ENCODE measurements around the gene ERF. TPM values are rescaled to one million over a fixed set of nuclear protein-coding genes. Genes with fewer than 3 reads are reported as not detected.

ERF gene
- total and polyA plus RNA-seq, 10 of the 15 experiments (the other 5 are each of a cell fraction or from before 2014, with no cell fraction given), result 0.02 to 51.8 (median 14.4) TPM

- ATAC-seq (no peak), FAIRE-seq (peak; percentile 66), DNase-seq (ENCODE audit: low read depth, low spot score) (no peak)
- ChIA-PET CTCF (interaction anchor here (1.1 to 2.3 kb wide), 3 partner anchors 10 to 46 kb away, joined by 3 to 19 read pairs (median 5); partner anchors contain the start of gene GSK3A), RAD21 (ENCODE audit: unreplicated experiment) (no interaction called here), POLR2A (interaction anchor here (1.1 to 1.8 kb wide), 2 partner anchors 10 to 29 kb away, joined by 3 to 13 read pairs; partner anchors contain the start of gene GSK3A), SMC1A (ENCODE audit: uncharacterized antibody, unreplicated experiment) (interaction anchor here (1.3 kb wide), 1 partner anchor 18 kb away, joined by 5 read pairs; no protein-coding TSS in a partner anchor)
- peak overlapping the region; percentile 56 for H2AFZ ChIP-seq (ENCODE audit: control insufficient read depth, low read depth, low read length)
- in situ Hi-C loops (cut with MboI), result no loop called here
- H3K36me3 ChIP-seq (ENCODE audit: control insufficient read depth in 2 of 2, insufficient read depth in 2 of 2, low read length in 1 of 2), result peaks cover 0 to 7% of the 10 kb centered on the region in 2 experiments; a peak in 2 of 4 replicates
- H3K4me3 ChIP-seq, result peak overlapping the region; percentile 99
- intact Hi-C loops (cut with micrococcal nuclease; ENCODE audit: unreplicated experiment), result no loop called here
- peaks cover 43% of the 10 kb centered on the region for H3K79me2 ChIP-seq (ENCODE audit: control insufficient read depth, insufficient read depth, low read length)
- BruUV-seq (replicated peaks), result TSS peak; percentile 53
- peak overlapping the region; percentile 91 for H3K4me2 ChIP-seq (ENCODE audit: control insufficient read depth, insufficient read depth)
- WGBS (ENCODE audit: insufficient coverage, insufficient replicate concordance, low lambda C conversion rate, missing lambda C conversion rate), result 13% methylated on average over 27 of the region's 27 CpGs
- H4K20me1 ChIP-seq (ENCODE audit: control insufficient read depth, insufficient read depth), result no peaks in the 10 kb centered on the region
- peaks cover 16% of the 10 kb centered on the region for H3K4me1 ChIP-seq (ENCODE audit: control insufficient read depth, insufficient read depth, low read length)
- H3K9me3 ChIP-seq (replicated peaks; ENCODE audit: control insufficient read depth, insufficient read depth, low read length), result no peaks in the 10 kb centered on the region
- H3K9ac ChIP-seq (ENCODE audit: control insufficient read depth, insufficient read depth, low read length), result peak overlapping the region; percentile 77
- no peaks in the 10 kb centered on the region for H3K27me3 ChIP-seq (replicated peaks in 1 of 2; ENCODE audit: control insufficient read depth in 2 of 2, insufficient read depth in 2 of 2, low read length in 1 of 2)
- peak overlapping the region; percentile 55 for H3K27ac ChIP-seq (ENCODE audit: control insufficient read depth, insufficient read depth)
- TF ChIP-seq GATAD2B (conservative IDR thresholded peaks at IDR 0.05; ENCODE audit: low read depth) (0 out of 2 replicates have a peak, but pooled peaks have one; percentile 46), ZBED1 (IDR thresholded peaks at IDR 0.05; ENCODE audit: borderline replicate concordance) (no peak), RAD21 (IDR thresholded peaks at IDR 0.05; ENCODE audit: insufficient read depth, low read depth, low read length) (no peak), STAT1 (conservative IDR thresholded peaks at IDR 0.05) (no peak), POLR2AphosphoS2 (IDR thresholded peaks at IDR 0.05; ENCODE audit: low read depth, low read length) (no peak), BHLHE40 (IDR thresholded peaks at IDR 0.05; ENCODE audit: borderline replicate concordance in 1 of 2, low read depth in 2 of 2, low read length in 1 of 2) (peak; percentile 34 to 61), EED (IDR thresholded peaks at IDR 0.05; ENCODE audit: low read depth) (peak; percentile 5; the same call in 1 of the 2 replicates), CBX5 (IDR thresholded peaks at IDR 0.05; ENCODE audit: low read depth) (no peak), TCF12 (IDR thresholded peaks at IDR 0.05; ENCODE audit: low read depth, low read length) (no peak), ZNF384 (IDR thresholded peaks at IDR 0.05; ENCODE audit: borderline replicate concordance, low read depth, low read length) (no peak), TCF3 (IDR thresholded peaks at IDR 0.05; ENCODE audit: borderline replicate concordance, insufficient read depth, low read depth, low read length) (no peak), POLR2A (IDR thresholded peaks at IDR 0.05; ENCODE audit: low read depth, low read length) (peak; percentile 60), CREB1 (IDR thresholded peaks at IDR 0.05; ENCODE audit: low read depth) (0 out of 2 replicates have a peak, but pooled peaks have one; percentile 3), NKRF (conservative IDR thresholded peaks at IDR 0.05) (0 out of 2 replicates have a peak, but pooled peaks have one; percentile 15), BRCA1 (IDR thresholded peaks at IDR 0.05; ENCODE audit: low read depth, low read length) (no peak), RAD51 (IDR thresholded peaks at IDR 0.05) (no peak), ZNF592 (IDR thresholded peaks at IDR 0.05) (no peak)
These were observed 2.3 kb downstream of the ERF start for GRCh38 chr19:42252365-42253244.
